Breast epithelium (tissue), 3 donors: ENCODE results near the gene NCKAP5.

Source experiments
- CTCF ChIP-seq, 3 donors: fragments of 450-650 bp; IDR thresholded peaks; one replicate each; pipeline ENCODE4 v1.5.1; 2016 to 2017; ENCODE audit warnings: antibody characterized with exemption in 3 of 3, mild to moderate bottlenecking in 3 of 3, moderate library complexity in 3 of 3
- POLR2A ChIP-seq: fragments of 450-650 bp; IDR thresholded peaks from one replicate; pipeline ENCODE4 v1.6.1; 2016; ENCODE audit warnings: antibody characterized with exemption, mild to moderate bottlenecking, moderate library complexity
- POLR2AphosphoS5 ChIP-seq, 3 donors: sonication (generic); formaldehyde crosslinking; IDR thresholded peaks; one replicate each; pipeline ENCODE4 v1.6.1; 2017; ENCODE audit warnings: antibody characterized with exemption in 3 of 3

- TF ChIP-seq CTCF (IDR thresholded peaks at IDR 0.05) = no peak
- no peak for TF ChIP-seq POLR2A
- TF ChIP-seq POLR2AphosphoS5 (IDR thresholded peaks at IDR 0.05) = no peak
These were observed 56.1 kb downstream of the NCKAP5 start for GRCh38 chr2:133512121-133512520.
